PC-3 (cell line): ENCODE results near the gene RASL12.

Source experiments
- EZH2phosphoT487 ChIP-seq: fragments of 300-600 bp; sonication (generic); IDR thresholded peaks from 2 replicates; pipeline ENCODE4 v1.6.1; 2018; ENCODE audit warnings: mild to moderate bottlenecking, antibody characterized with exemption, low read length, borderline replicate concordance
- TF ChIP-seq, protein P1 (sequence below): fragments of 300-600 bp; sonication (generic); conservative IDR thresholded peaks from 2 replicates; pipeline ENCODE4 v1.5.1; 2017; ENCODE audit warnings: antibody characterized with exemption, low read depth, mild to moderate bottlenecking, low read length

DNA sequence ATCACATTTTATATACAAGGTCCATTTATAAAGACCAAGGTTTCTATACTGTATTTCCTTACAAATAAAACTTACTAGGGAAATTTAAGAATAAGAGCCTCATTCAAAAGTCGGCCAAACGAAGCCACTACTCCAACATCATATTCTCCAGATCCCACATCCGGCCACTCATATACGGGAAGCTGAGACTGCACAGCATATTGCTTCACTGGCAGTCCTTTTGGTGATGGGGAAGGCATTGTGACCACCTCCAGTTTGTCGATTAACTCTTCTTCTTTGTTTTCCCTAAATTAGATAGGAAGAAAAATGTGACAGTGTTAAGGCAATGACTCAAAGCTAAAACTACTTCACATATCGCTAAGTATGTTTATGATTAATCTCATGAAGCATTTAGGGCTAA is 41.0 kb downstream of the RASL12 start:
- TF ChIP-seq, protein P1, sequence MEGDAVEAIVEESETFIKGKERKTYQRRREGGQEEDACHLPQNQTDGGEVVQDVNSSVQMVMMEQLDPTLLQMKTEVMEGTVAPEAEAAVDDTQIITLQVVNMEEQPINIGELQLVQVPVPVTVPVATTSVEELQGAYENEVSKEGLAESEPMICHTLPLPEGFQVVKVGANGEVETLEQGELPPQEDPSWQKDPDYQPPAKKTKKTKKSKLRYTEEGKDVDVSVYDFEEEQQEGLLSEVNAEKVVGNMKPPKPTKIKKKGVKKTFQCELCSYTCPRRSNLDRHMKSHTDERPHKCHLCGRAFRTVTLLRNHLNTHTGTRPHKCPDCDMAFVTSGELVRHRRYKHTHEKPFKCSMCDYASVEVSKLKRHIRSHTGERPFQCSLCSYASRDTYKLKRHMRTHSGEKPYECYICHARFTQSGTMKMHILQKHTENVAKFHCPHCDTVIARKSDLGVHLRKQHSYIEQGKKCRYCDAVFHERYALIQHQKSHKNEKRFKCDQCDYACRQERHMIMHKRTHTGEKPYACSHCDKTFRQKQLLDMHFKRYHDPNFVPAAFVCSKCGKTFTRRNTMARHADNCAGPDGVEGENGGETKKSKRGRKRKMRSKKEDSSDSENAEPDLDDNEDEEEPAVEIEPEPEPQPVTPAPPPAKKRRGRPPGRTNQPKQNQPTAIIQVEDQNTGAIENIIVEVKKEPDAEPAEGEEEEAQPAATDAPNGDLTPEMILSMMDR: no peak
- no peak for TF ChIP-seq EZH2phosphoT487
